ENCODE results near the gene UBE2F. TPM values are rescaled to one million over a fixed set of nuclear protein-coding genes. Genes with fewer than 3 reads are reported as not detected.

UBE2F gene
- polyA plus RNA-seq, 1 of the 3 experiments (the other 2 are of a cell fraction): 56.9 TPM

- TF ChIP-seq, protein P1, sequence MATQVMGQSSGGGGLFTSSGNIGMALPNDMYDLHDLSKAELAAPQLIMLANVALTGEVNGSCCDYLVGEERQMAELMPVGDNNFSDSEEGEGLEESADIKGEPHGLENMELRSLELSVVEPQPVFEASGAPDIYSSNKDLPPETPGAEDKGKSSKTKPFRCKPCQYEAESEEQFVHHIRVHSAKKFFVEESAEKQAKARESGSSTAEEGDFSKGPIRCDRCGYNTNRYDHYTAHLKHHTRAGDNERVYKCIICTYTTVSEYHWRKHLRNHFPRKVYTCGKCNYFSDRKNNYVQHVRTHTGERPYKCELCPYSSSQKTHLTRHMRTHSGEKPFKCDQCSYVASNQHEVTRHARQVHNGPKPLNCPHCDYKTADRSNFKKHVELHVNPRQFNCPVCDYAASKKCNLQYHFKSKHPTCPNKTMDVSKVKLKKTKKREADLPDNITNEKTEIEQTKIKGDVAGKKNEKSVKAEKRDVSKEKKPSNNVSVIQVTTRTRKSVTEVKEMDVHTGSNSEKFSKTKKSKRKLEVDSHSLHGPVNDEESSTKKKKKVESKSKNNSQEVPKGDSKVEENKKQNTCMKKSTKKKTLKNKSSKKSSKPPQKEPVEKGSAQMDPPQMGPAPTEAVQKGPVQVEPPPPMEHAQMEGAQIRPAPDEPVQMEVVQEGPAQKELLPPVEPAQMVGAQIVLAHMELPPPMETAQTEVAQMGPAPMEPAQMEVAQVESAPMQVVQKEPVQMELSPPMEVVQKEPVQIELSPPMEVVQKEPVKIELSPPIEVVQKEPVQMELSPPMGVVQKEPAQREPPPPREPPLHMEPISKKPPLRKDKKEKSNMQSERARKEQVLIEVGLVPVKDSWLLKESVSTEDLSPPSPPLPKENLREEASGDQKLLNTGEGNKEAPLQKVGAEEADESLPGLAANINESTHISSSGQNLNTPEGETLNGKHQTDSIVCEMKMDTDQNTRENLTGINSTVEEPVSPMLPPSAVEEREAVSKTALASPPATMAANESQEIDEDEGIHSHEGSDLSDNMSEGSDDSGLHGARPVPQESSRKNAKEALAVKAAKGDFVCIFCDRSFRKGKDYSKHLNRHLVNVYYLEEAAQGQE (IDR thresholded peaks at IDR 0.05; ENCODE audit: low read depth, low read length): no peak
- TF ChIP-seq USF2 (IDR thresholded peaks at IDR 0.05; ENCODE audit: borderline replicate concordance, low read depth, low read length): no peak
- TF ChIP-seq, protein P2, sequence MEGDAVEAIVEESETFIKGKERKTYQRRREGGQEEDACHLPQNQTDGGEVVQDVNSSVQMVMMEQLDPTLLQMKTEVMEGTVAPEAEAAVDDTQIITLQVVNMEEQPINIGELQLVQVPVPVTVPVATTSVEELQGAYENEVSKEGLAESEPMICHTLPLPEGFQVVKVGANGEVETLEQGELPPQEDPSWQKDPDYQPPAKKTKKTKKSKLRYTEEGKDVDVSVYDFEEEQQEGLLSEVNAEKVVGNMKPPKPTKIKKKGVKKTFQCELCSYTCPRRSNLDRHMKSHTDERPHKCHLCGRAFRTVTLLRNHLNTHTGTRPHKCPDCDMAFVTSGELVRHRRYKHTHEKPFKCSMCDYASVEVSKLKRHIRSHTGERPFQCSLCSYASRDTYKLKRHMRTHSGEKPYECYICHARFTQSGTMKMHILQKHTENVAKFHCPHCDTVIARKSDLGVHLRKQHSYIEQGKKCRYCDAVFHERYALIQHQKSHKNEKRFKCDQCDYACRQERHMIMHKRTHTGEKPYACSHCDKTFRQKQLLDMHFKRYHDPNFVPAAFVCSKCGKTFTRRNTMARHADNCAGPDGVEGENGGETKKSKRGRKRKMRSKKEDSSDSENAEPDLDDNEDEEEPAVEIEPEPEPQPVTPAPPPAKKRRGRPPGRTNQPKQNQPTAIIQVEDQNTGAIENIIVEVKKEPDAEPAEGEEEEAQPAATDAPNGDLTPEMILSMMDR (IDR thresholded peaks at IDR 0.05): no peak
Observed at GRCh38 chr2:237972936-237973335, 6.1 kb downstream of the UBE2F start (continued).

DNA sequence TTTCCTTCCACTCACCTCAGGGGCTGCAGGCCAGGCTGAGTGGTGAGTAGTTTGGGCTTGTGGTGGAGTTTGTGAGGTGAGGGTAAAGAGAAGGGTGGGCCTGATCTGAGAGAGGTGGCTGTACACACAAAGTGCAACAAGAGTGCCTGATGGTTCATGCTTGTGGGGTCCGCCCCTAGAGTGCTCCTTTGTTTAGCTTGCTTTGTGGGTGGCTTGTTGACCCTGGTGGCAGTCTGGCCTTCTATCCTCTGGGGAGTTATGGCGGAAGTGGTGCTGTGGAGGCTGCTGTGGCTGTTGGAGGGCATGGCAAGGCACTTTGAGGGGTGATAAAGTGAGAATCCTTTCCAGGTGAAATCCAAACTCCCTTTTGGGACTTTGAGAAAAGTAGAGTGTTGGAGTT lies 10.6 kb downstream of the UBE2F start:
- TF ChIP-seq MXI1 (IDR thresholded peaks at IDR 0.05; ENCODE audit: low read depth, low read length) (no peak), RXRA (IDR thresholded peaks at IDR 0.05; ENCODE audit: borderline replicate concordance, low read depth) (no peak), JUND (IDR thresholded peaks at IDR 0.05) (no peak), MAX (IDR thresholded peaks at IDR 0.05; ENCODE audit: low read depth) (no peak), YY1 (IDR thresholded peaks at IDR 0.05; ENCODE audit: low read depth) (no peak), RAD21 (IDR thresholded peaks at IDR 0.05; ENCODE audit: low read length) (no peak)
- Histone ChIP-seq H4K20me1 (ENCODE audit: insufficient read depth) (peaks cover 46% of the 10 kb centered on the region), H3K9me3 (no peaks in the 10 kb centered on the region), H2AFZ (ENCODE audit: low read depth) (no peak overlapping the region), H3K27ac (ENCODE audit: low read depth in 2 of 2, low read length in 1 of 2) (peak overlapping the region in 1 of 2 experiments; percentile 88; a peak in 2 of 4 replicates), H3K9me2 (no peaks in the 10 kb centered on the region), H3K27me3 (ENCODE audit: insufficient read depth) (no peaks in the 10 kb centered on the region), H3K4me2 (no peak overlapping the region), H3K4me1 (ENCODE audit: control insufficient read depth in 1 of 2, insufficient read depth in 2 of 2, low read depth in 1 of 2, low read length in 1 of 2) (peaks cover 0 to 50% of the 10 kb centered on the region in 2 experiments; a peak in 1 of 4 replicates), H3K79me2 (ENCODE audit: insufficient read depth) (peaks cover 76% of the 10 kb centered on the region), H3F3A (replicated peaks; ENCODE audit: insufficient read depth) (no peaks in the 10 kb centered on the region), H3K4me3 (ENCODE audit: low read depth in 2 of 2, low read length in 1 of 2) (no peak overlapping the region), H3K36me3 (replicated peaks in 1 of 2; ENCODE audit: control insufficient read depth in 1 of 2, insufficient read depth in 2 of 2, low read length in 1 of 2) (peaks cover 17% of the 10 kb centered on the region in 2 experiments), H3K9ac (no peak overlapping the region)
- ChIA-PET POLR2A (interaction anchor here (2.3 kb wide), 1 partner anchor 91 kb away, joined by 6 read pairs; no protein-coding TSS in a partner anchor), CTCF (interaction anchor here (1.0 to 1.9 kb wide), 5 partner anchors 9 to 288 kb away, joined by 3 to 5 read pairs (median 4); no protein-coding TSS in a partner anchor)
- DNase-seq: no peak
- WGBS (ENCODE audit: low lambda C conversion rate): 100% methylated on average over 2 of the region's 2 CpGs
